CD14-positive monocyte (primary cell): ENCODE results near the gene CHAD. TPM values are rescaled to one million over a fixed set of nuclear protein-coding genes. Genes with fewer than 3 reads are reported as not detected.

Experiments used
- DNase-seq, 3 donors: peaks; one replicate each; pipeline ENCODE4 v3.0.0-alpha.2; 2011 to 2022
- H2AFZ ChIP-seq: 2 replicates; pipeline ENCODE4 v1.6.0; 2012; ENCODE audit warnings: mild to moderate bottlenecking, low read depth, low read length, inconsistent platforms; ENCODE audit not compliant: insufficient read depth, poor library complexity, severe bottlenecking
- H3K27ac ChIP-seq, 2 donors: 1 replicate in 1 of 2; 2 replicates in 1 of 2; pipeline ENCODE4 v1.5.1; 2012 to 2013; ENCODE audit warnings: low read length in 2 of 2, control low read depth in 1 of 2, inconsistent platforms in 1 of 2, low read depth in 1 of 2, mild to moderate bottlenecking in 1 of 2
- H3K27me3 ChIP-seq, 2 donors: one replicate each; pipeline versions ENCODE4 v1.6.0 to v1.6.1; 2011 to 2013; ENCODE audit warnings: low read length in 2 of 2; ENCODE audit not compliant: control insufficient read depth in 2 of 2, insufficient read depth in 2 of 2
- H3K36me3 ChIP-seq, 2 donors: replicated peaks in 1 of 2; 1 replicate in 1 of 2; 2 replicates in 1 of 2; pipeline versions ENCODE4 v1.5.1 to v1.6.1; 2012 to 2013; ENCODE audit warnings: low read length in 2 of 2, control low read depth in 1 of 2, inconsistent platforms in 1 of 2, mild to moderate bottlenecking in 1 of 2; ENCODE audit not compliant: insufficient read depth in 2 of 2, control insufficient read depth in 1 of 2
- H3K4me1 ChIP-seq, 2 donors: 1 replicate in 1 of 2; 2 replicates in 1 of 2; pipeline versions ENCODE4 v1.5.1 to v1.6.1; 2012 to 2013; ENCODE audit warnings: low read length in 2 of 2, control low read depth in 1 of 2, inconsistent platforms in 1 of 2, mild to moderate bottlenecking in 1 of 2, moderate library complexity in 1 of 2; ENCODE audit not compliant: insufficient read depth in 2 of 2, control insufficient read depth in 1 of 2
- H3K4me2 ChIP-seq: replicated peaks from 2 replicates; pipeline ENCODE3; 2012; ENCODE audit warnings: low read length, moderate library complexity, mild to moderate bottlenecking; ENCODE audit not compliant: poor library complexity, severe bottlenecking; ENCODE audit errors: extremely low read depth
- H3K4me3 ChIP-seq, 3 experiments: fragments of 200-600 bp in 1 of 3; sonication (generic) in 1 of 3; replicated peaks in 1 of 3; 1 replicate in 2 of 3; 2 replicates in 1 of 3; pipeline ENCODE4 v1.5.1; 2011 to 2013; ENCODE audit warnings: low read length in 3 of 3, mild to moderate bottlenecking in 3 of 3, control low read depth in 2 of 3, low read depth in 2 of 3, inconsistent platforms in 1 of 3, moderate library complexity in 1 of 3
- H3K79me2 ChIP-seq: 2 replicates; pipeline ENCODE4 v1.6.0; 2012; ENCODE audit warnings: mild to moderate bottlenecking, control low read depth, inconsistent platforms, low read length, moderate library complexity; ENCODE audit not compliant: insufficient read depth
- H3K9ac ChIP-seq: 2 replicates; pipeline ENCODE4 v1.6.0; 2017; ENCODE audit warnings: low read length, mild to moderate bottlenecking; ENCODE audit not compliant: insufficient read depth, poor library complexity, severe bottlenecking
- H3K9me3 ChIP-seq, 2 donors: replicated peaks in 1 of 2; 1 replicate in 1 of 2; 2 replicates in 1 of 2; pipeline versions ENCODE4 v1.5.1 to v1.6.1; 2012 to 2013; ENCODE audit warnings: low read length in 2 of 2, control low read depth in 1 of 2; ENCODE audit not compliant: control insufficient read depth in 1 of 2, insufficient read depth in 1 of 2
- H4K20me1 ChIP-seq: 2 replicates; pipeline ENCODE4 v1.6.0; 2012; ENCODE audit warnings: mild to moderate bottlenecking, low read length, control low read depth, moderate library complexity; ENCODE audit not compliant: insufficient read depth
- H3K27ac Mint-ChIP-seq, 7 donors: one replicate each; pipeline ENCODE4 v1.8.0; 2020; ENCODE audit warnings: mild to moderate bottlenecking in 7 of 7, mixed read lengths in 7 of 7, moderate library complexity in 6 of 7, inconsistent platforms in 2 of 7
- H3K27me3 Mint-ChIP-seq, 3 donors: one replicate each; pipeline ENCODE4 v1.8.0; 2021 to 2022; ENCODE audit warnings: low read depth in 3 of 3, mild to moderate bottlenecking in 3 of 3, mixed read lengths in 3 of 3, moderate library complexity in 3 of 3, inconsistent platforms in 1 of 3
- H3K36me3 Mint-ChIP-seq, 2 donors: one replicate each; pipeline ENCODE4 v1.8.0; 2020; ENCODE audit warnings: mixed read lengths in 2 of 2, inconsistent platforms in 1 of 2, mild to moderate bottlenecking in 1 of 2
- H3K4me1 Mint-ChIP-seq: one replicate; pipeline ENCODE4 v1.8.0; 2020; ENCODE audit warnings: mild to moderate bottlenecking, mixed read lengths
- H3K4me3 Mint-ChIP-seq, 2 donors: one replicate each; pipeline ENCODE4 v1.8.0; 2020; ENCODE audit warnings: mild to moderate bottlenecking in 2 of 2, mixed read lengths in 2 of 2, moderate library complexity in 1 of 2
- H3K9me3 Mint-ChIP-seq, 7 donors: one replicate each; pipeline ENCODE4 v1.8.0; 2020 to 2022; ENCODE audit warnings: mixed read lengths in 7 of 7, mild to moderate bottlenecking in 6 of 7, moderate library complexity in 6 of 7, inconsistent platforms in 2 of 7
- CTCF ChIP-seq: fragments of 200-600 bp; IDR thresholded peaks from one replicate; pipeline ENCODE4 v1.8.0; 2022; ENCODE audit warnings: antibody characterized with exemption, mild to moderate bottlenecking
- WGBS: methylation state at CpG from one replicate; pipeline ENCODE4 v1.1.5; 2013; ENCODE audit warnings: missing lambda C conversion rate; ENCODE audit not compliant: insufficient coverage; 5-methylcytosine and 5-hydroxymethylcytosine counted together
- intact Hi-C, 2 donors: fragments of 100-400 bp; cut with micrococcal nuclease; formaldehyde crosslinking; loops; one replicate each; pipeline versions ENCODE4 v1.15.0 to v1.15.1; 2023
- polyA plus RNA-seq, 3 donors: library from polyadenylated mRNA; depleted of rRNA in 1 of 3; unstranded in 2 of 3; stranded (reverse) in 1 of 3; fragments of 300-500 nt in 2 of 3; fragments of >200 nt in 1 of 3; fragmentation: Illumina TruSeq in 2 of 3; gene quantifications; 1 replicate in 2 of 3; 2 replicates in 1 of 3; pipeline ENCODE4 v1.2.3, GENCODE V29; 2012 to 2021

CHAD gene
- polyA plus RNA-seq, 3 donors, result not detected

- no peaks in the 10 kb centered on the region for H3K9me3 Mint-ChIP-seq
- intact Hi-C loops, result no loop called here
- H3K9ac ChIP-seq, result no peak overlapping the region
- no peak overlapping the region for H3K4me3 ChIP-seq
- H4K20me1 ChIP-seq, result no peaks in the 10 kb centered on the region
- no peak overlapping the region for H2AFZ ChIP-seq
- no peaks in the 10 kb centered on the region for H3K9me3 ChIP-seq
- H3K4me1 Mint-ChIP-seq, result peaks cover under 1% of the 10 kb centered on the region
- no peak overlapping the region for H3K27ac Mint-ChIP-seq
- no peaks in the 10 kb centered on the region for H3K79me2 ChIP-seq
- H3K36me3 ChIP-seq, result no peaks in the 10 kb centered on the region
- no peak for DNase-seq
- WGBS, result 98% methylated on average over 8 of the region's 9 CpGs
- H3K36me3 Mint-ChIP-seq, result peaks cover 0 to under 1% of the 10 kb centered on the region in 2 donors
- no peak for TF ChIP-seq CTCF
- H3K4me2 ChIP-seq, result no peak overlapping the region
- H3K27me3 Mint-ChIP-seq, result peaks cover 1 to 7% (median 2%) of the 10 kb centered on the region in 3 donors
- no peak overlapping the region for H3K27ac ChIP-seq
- H3K4me3 Mint-ChIP-seq, result no peak overlapping the region
- no peaks in the 10 kb centered on the region for H3K4me1 ChIP-seq
- no peaks in the 10 kb centered on the region for H3K27me3 ChIP-seq
Measured at GRCh38 chr17:50460831-50461526, 7.7 kb downstream of the CHAD start.

GRCh38 chr17:50459756-50460155 is 8.9 kb downstream of the CHAD start:
- H3K79me2 ChIP-seq, result no peaks in the 10 kb centered on the region
- intact Hi-C loops, result no loop called here
- Mint-ChIP-seq H3K27me3 (peaks cover 1 to 7% (median 2%) of the 10 kb centered on the region in 3 donors), H3K4me3 (no peak overlapping the region), H3K9me3 (no peaks in the 10 kb centered on the region), H3K4me1 (peaks cover 4% of the 10 kb centered on the region), H3K36me3 (peaks cover 0 to 6% of the 10 kb centered on the region in 2 donors), H3K27ac (no peak overlapping the region)
- no peak for TF ChIP-seq CTCF
- no peaks in the 10 kb centered on the region for H3K9me3 ChIP-seq
- no peak overlapping the region for H3K4me3 ChIP-seq
- no peak overlapping the region for H3K9ac ChIP-seq
- 100% methylated on average over 1 of the region's 4 CpGs for WGBS
- no peaks in the 10 kb centered on the region for H3K27me3 ChIP-seq
- H3K4me1 ChIP-seq, result no peaks in the 10 kb centered on the region
- H3K36me3 ChIP-seq, result no peaks in the 10 kb centered on the region
- H3K4me2 ChIP-seq, result no peak overlapping the region
- H4K20me1 ChIP-seq, result no peaks in the 10 kb centered on the region
- H2AFZ ChIP-seq, result no peak overlapping the region
- H3K27ac ChIP-seq, result no peak overlapping the region
- DNase-seq, result no peak
